NCI-H1694 (cell line): Measurements from ENCODE around the gene HNRNPC.
"Not testable (repeated sequence)": the region's sequence is repeated elsewhere in the genome, so short reads cannot be mapped to it uniquely, and the experiment has no call there.

Source experiments
- DNase-seq: peaks from one replicate; lab custom pipeline; 2025; lab: John Stamatoyannopoulos, UW

Gene HNRNPC

GRCh38 chr14:21268617-21269251 is 508 bp downstream of the HNRNPC start:
- peak; percentile 49 for DNase-seq

- peak; percentile 32 for DNase-seq
Measured at GRCh38 chr14:21267886-21268616, 1.2 kb downstream of the HNRNPC start.

- no peak for DNase-seq
Measured at GRCh38 chr14:21267431-21267845, 1.8 kb downstream of the HNRNPC start.

- no peak for DNase-seq
Measured at GRCh38 chr14:21264025-21264801, 5.0 kb downstream of the HNRNPC start.

GRCh38 chr14:21263284-21264024 is 5.8 kb downstream of the HNRNPC start:
- no peak for DNase-seq

- no peak for DNase-seq
Measured at GRCh38 chr14:21262410-21262809, 6.8 kb downstream of the HNRNPC start.

- no peak for DNase-seq
Measured at GRCh38 chr14:21261824-21262223, 7.4 kb downstream of the HNRNPC start.

- DNase-seq: no peak
Measured at GRCh38 chr14:21258889-21259787, 10.1 kb downstream of the HNRNPC start.

- no peak for DNase-seq
Measured at GRCh38 chr14:21258005-21258888, 11.0 kb downstream of the HNRNPC start.

GRCh38 chr14:21257394-21257909 is 11.8 kb downstream of the HNRNPC start:
- DNase-seq: no peak

- no peak for DNase-seq
Measured at GRCh38 chr14:21256539-21257393, 12.5 kb downstream of the HNRNPC start.

- DNase-seq: not testable (repeated sequence)
Measured at GRCh38 chr14:21256102-21256447, 13.2 kb downstream of the HNRNPC start.

- no peak for DNase-seq
Measured at GRCh38 chr14:21255385-21256101, 13.7 kb downstream of the HNRNPC start.

- DNase-seq: no peak
Measured at GRCh38 chr14:21252149-21252548, 17.1 kb downstream of the HNRNPC start.

GRCh38 chr14:21251215-21251614 is 18.0 kb downstream of the HNRNPC start:
- no peak for DNase-seq

- no peak for DNase-seq
Measured at GRCh38 chr14:21248739-21249411, 20.4 kb downstream of the HNRNPC start.

- DNase-seq: no peak
Measured at GRCh38 chr14:21248338-21248737, 20.9 kb downstream of the HNRNPC start.

- DNase-seq: no peak
Measured at GRCh38 chr14:21245813-21246212, 23.4 kb downstream of the HNRNPC start.
